OCI-M1 (cell line): ENCODE results near the gene PPP1CA.
A peak's percentile ranks its signal among the peaks of the same experiment; 100 is the strongest.
"Not testable (repeated sequence)": the region's sequence is repeated elsewhere in the genome, so short reads cannot be mapped to it uniquely, and the experiment has no call there.

Experiments used
- DNase-seq: peaks from one replicate; lab custom pipeline; 2025; lab: John Stamatoyannopoulos, UW

Gene PPP1CA

GRCh38 chr11:67402192-67402839, 658 bp upstream of the PPP1CA start:
- not testable (repeated sequence) for DNase-seq

- DNase-seq, result no peak
These were observed 640 bp downstream of the PPP1CA start for GRCh38 chr11:67400942-67401494.

GRCh38 chr11:67400251-67400941, 1.3 kb downstream of the PPP1CA start:
- no peak for DNase-seq

- no peak for DNase-seq
These were observed 2.7 kb downstream of the PPP1CA start for GRCh38 chr11:67398661-67399563.

- DNase-seq, result no peak
These were observed 3.5 kb downstream of the PPP1CA start for GRCh38 chr11:67397986-67398660.

- no peak for DNase-seq
These were observed 4.1 kb downstream of the PPP1CA start for GRCh38 chr11:67397536-67397935.

- DNase-seq, result no peak
These were observed 4.9 kb downstream of the PPP1CA start for GRCh38 chr11:67396587-67397389.

GRCh38 chr11:67396259-67396581, 5.4 kb downstream of the PPP1CA start:
- DNase-seq, result no peak

- no peak for DNase-seq
These were observed 6.0 kb downstream of the PPP1CA start for GRCh38 chr11:67395555-67396258.

GRCh38 chr11:67393990-67394389, 7.7 kb downstream of the PPP1CA start:
- DNase-seq, result no peak

- DNase-seq, result no peak
These were observed 8.2 kb downstream of the PPP1CA start for GRCh38 chr11:67393437-67393836.

GRCh38 chr11:67392183-67392715, 9.4 kb downstream of the PPP1CA start:
- peak; percentile 59 for DNase-seq

- DNase-seq, result peak; percentile 96
These were observed 10.1 kb downstream of the PPP1CA start, which contains the start of gene RAD9A for GRCh38 chr11:67391304-67392182. Gene RAD9A (plus strand): TSS chr11:67391986. CDS start chr11:67392045, 59 bp downstream.

- DNase-seq, result no peak
These were observed 10.7 kb downstream of the PPP1CA start for GRCh38 chr11:67390947-67391303.

- DNase-seq, result peak; percentile 62
These were observed 12.2 kb downstream of the PPP1CA start for GRCh38 chr11:67389477-67389876.

GRCh38 chr11:67387518-67387917, 14.1 kb downstream of the PPP1CA start:
- no peak for DNase-seq

- DNase-seq, result peak; percentile 30
These were observed 14.6 kb downstream of the PPP1CA start for GRCh38 chr11:67387069-67387468.

- no peak for DNase-seq
These were observed 16.7 kb downstream of the PPP1CA start for GRCh38 chr11:67384851-67385366.
